ENCODE data around the gene PCDHGA10.

The PCDHGA10 gene

GRCh38 chr5:141440341-141440740 is 27.6 kb downstream of the PCDHGA10 start:
- no peak for TF ChIP-seq CTCF (IDR thresholded peaks at IDR 0.05; ENCODE audit: insufficient read depth, missing control alignments)
- DNase-seq (ENCODE audit: insufficient read length, low spot score) = no peak
- FAIRE-seq = no peak

DNA sequence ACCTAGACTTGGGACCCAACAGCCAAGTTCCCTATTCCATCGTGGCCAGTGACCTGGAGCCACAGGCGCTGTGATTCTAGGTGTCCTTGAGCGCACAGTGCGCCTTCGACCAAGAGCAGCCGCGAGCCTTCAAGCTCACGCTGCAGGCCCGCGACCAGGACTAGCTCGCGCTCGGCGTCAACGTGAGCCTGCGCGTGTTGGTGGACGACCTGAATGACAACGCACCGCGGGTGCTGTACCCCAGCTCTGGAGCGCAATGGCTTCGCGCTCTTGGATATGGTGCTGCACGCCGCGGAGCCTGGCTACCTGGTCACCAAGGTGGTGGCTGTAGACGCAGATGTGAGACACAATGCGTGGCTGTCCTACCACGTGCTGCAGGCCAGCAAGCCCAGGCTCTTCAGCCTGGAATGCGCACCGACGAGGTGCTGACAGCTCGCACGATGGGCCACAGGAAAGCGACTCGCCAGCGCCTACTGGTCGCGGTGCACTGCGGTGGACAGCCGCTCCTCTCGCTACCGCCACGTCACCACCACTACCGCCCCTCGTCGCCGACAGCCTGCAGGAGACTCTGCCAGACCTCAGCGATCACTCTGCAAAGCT is 28.9 kb downstream of the PCDHGA10 start:
- FAIRE-seq (no peak), DNase-seq (ENCODE audit: insufficient read length, low spot score) (no peak)
- no peak for TF ChIP-seq CTCF (IDR thresholded peaks at IDR 0.05; ENCODE audit: insufficient read depth, missing control alignments)

DNA sequence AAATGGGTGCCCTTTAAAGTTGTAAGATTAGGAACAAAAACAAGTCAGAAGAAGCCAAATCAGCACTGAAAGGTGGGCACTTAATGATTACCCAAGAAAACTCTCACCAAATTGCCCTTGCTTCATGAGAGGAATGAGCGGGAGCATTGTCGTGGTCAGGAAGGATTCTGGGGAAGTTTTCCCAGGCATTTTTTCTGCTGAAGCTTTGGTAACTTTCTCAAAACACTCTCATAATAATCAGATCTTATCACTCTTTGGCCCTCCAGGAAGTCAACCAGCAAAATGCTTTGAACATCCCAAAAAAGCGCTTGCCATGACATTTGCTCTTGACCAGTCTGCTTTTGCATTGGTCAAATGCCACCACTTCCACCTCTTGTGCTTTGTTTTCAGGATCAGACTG is 52.6 kb downstream of the PCDHGA10 start:
- no peak for TF ChIP-seq CTCF (IDR thresholded peaks at IDR 0.05; ENCODE audit: insufficient read depth, missing control alignments)
- DNase-seq (ENCODE audit: insufficient read length, low spot score) = no peak
- FAIRE-seq = no peak
